Endothelial cell of umbilical vein (primary cell): Measurements from ENCODE around the gene IRF6. TPM values are rescaled to one million over a fixed set of nuclear protein-coding genes. Genes with fewer than 3 reads are reported as not detected.

Experiments used
- BruUV-seq: library from RNA; stranded (reverse); fragments of 400-500 nt; replicated peaks from 2 replicates; lab custom pipeline; 2021; lab: Mats Ljungman, UMichigan
- CTCF ChIA-PET: fragments of 300-600, 350-600 bp; sonication (Branson Sonifier 250); formaldehyde crosslinking; loops from one replicate; lab custom pipeline; 2021; ENCODE audit warnings: antibody characterized with exemption, inconsistent platforms; lab: Charles Lee
- POLR2A ChIA-PET: fragments of 300-600, 350-600 bp; sonication (Branson Sonifier 250); formaldehyde crosslinking; loops from one replicate; lab custom pipeline; 2021; ENCODE audit warnings: antibody characterized with exemption, inconsistent platforms; lab: Charles Lee
- DNase-seq: peaks from one replicate; pipeline ENCODE4 v3.0.0-alpha.2; 2011; ENCODE audit warnings: low read depth, low spot score
- FAIRE-seq: peaks from 2 replicates; lab custom pipeline; 2011; peaks lifted over from hg19 to GRCh38; lab: Jason Lieb, UNC
- H2AFZ ChIP-seq: 2 replicates; pipeline ENCODE4 v1.6.0; 2012; ENCODE audit warnings: low read depth, low read length, control low read depth, inconsistent platforms
- H3K27ac ChIP-seq: 2 replicates; pipeline ENCODE4 v1.5.1; 2011; ENCODE audit warnings: low read depth, mild to moderate bottlenecking, control low read depth, low read length, moderate library complexity; ENCODE audit not compliant: insufficient read depth
- H3K27me3 ChIP-seq, 2 experiments: 2 replicates each; pipeline versions ENCODE4 v1.6.0 to v1.6.1; 2011; ENCODE audit warnings: low read length in 2 of 2, mixed read lengths in 1 of 2; ENCODE audit not compliant: control insufficient read depth in 2 of 2, insufficient read depth in 2 of 2
- H3K36me3 ChIP-seq, 2 experiments: 2 replicates in 1 of 2; 3 replicates in 1 of 2; pipeline ENCODE4 v1.5.1; 2011; ENCODE audit warnings: low read length in 2 of 2, mild to moderate bottlenecking in 1 of 2, moderate library complexity in 1 of 2; ENCODE audit not compliant: control insufficient read depth in 2 of 2, insufficient read depth in 2 of 2; ENCODE audit errors: extremely low read depth in 1 of 2
- H3K4me1 ChIP-seq: 3 replicates; pipeline ENCODE4 v1.5.1; 2011; ENCODE audit warnings: mild to moderate bottlenecking, low read length; ENCODE audit not compliant: control insufficient read depth, insufficient read depth; ENCODE audit errors: extremely low read depth
- H3K4me2 ChIP-seq: 2 replicates; pipeline ENCODE4 v1.6.1; 2011; ENCODE audit warnings: low read length, control low read depth, mixed read lengths; ENCODE audit not compliant: insufficient read depth
- H3K4me3 ChIP-seq, 3 experiments: fragments of 200-600 bp in 1 of 3; sonication (generic), shearing (Covaris generic) in 1 of 3; replicated peaks in 1 of 3; 2 replicates each; pipeline ENCODE4 v1.5.1; 2011 to 2016; ENCODE audit warnings: control low read depth in 3 of 3, low read length in 3 of 3, mild to moderate bottlenecking in 2 of 3, inconsistent platforms in 1 of 3, low read depth in 1 of 3, moderate library complexity in 1 of 3; ENCODE audit not compliant: insufficient read depth in 1 of 3
- H3K79me2 ChIP-seq: 2 replicates; pipeline ENCODE4 v1.6.0; 2012; ENCODE audit warnings: low read length, inconsistent platforms; ENCODE audit not compliant: control insufficient read depth, insufficient read depth
- H3K9ac ChIP-seq: replicated peaks from 2 replicates; pipeline ENCODE3; 2011; ENCODE audit warnings: low read length, control low read depth; ENCODE audit not compliant: insufficient read depth; ENCODE audit errors: extremely low read depth
- H3K9me1 ChIP-seq: replicated peaks from 3 replicates; pipeline ENCODE4 v1.6.0; 2011; ENCODE audit warnings: mild to moderate bottlenecking, low read length; ENCODE audit not compliant: control insufficient read depth, insufficient read depth; ENCODE audit errors: extremely low read depth
- H3K9me3 ChIP-seq: replicated peaks from 2 replicates; pipeline ENCODE4 v1.5.1; 2012; ENCODE audit warnings: low read length, inconsistent platforms; ENCODE audit not compliant: control insufficient read depth, insufficient read depth
- H4K20me1 ChIP-seq: replicated peaks from 2 replicates; pipeline ENCODE3; 2011; ENCODE audit warnings: mild to moderate bottlenecking, low read length; ENCODE audit not compliant: control insufficient read depth, insufficient read depth; ENCODE audit errors: extremely low read depth
- EZH2 ChIP-seq: IDR thresholded peaks from 2 replicates; pipeline ENCODE4 v1.6.1; 2012; ENCODE audit warnings: borderline replicate concordance, low read depth, mild to moderate bottlenecking, moderate library complexity, low read length, inconsistent platforms; ENCODE audit not compliant: severe bottlenecking
- FOS ChIP-seq: IDR thresholded peaks from 2 replicates; pipeline ENCODE4 v1.6.1; 2011; ENCODE audit warnings: mild to moderate bottlenecking, low read length, moderate library complexity, borderline replicate concordance; ENCODE audit not compliant: insufficient read depth
- GATA2 ChIP-seq: IDR thresholded peaks from 2 replicates; pipeline ENCODE4 v1.7.0; 2011; ENCODE audit warnings: low read depth, mild to moderate bottlenecking, moderate library complexity, mixed read lengths, low read length; ENCODE audit not compliant: insufficient read length, insufficient read depth
- JUN ChIP-seq: IDR thresholded peaks from 2 replicates; pipeline ENCODE4 v1.6.1; 2011; ENCODE audit warnings: borderline replicate concordance, low read depth; ENCODE audit not compliant: insufficient read length, insufficient read depth
- MYC ChIP-seq: IDR thresholded peaks from one replicate; pipeline ENCODE4 v1.6.1; 2011; ENCODE audit warnings: mild to moderate bottlenecking, low read depth, low read length
- POLR2A ChIP-seq: IDR thresholded peaks from 2 replicates; pipeline ENCODE4 v1.6.1; 2012; ENCODE audit warnings: low read depth, mild to moderate bottlenecking, control low read depth, low read length
- POLR2AphosphoS5 ChIP-seq: IDR thresholded peaks from 2 replicates; pipeline ENCODE4 v1.6.1; 2012; ENCODE audit warnings: low read depth, mild to moderate bottlenecking, control low read depth, low read length, moderate library complexity; ENCODE audit not compliant: insufficient read depth
- dilution Hi-C: fragments of 300-500 bp; cut with MboI; formaldehyde crosslinking; loops from one replicate; pipeline ENCODE4 v1.15.0; 2019; ENCODE audit warnings: low sequenced_read_pairs; ENCODE audit not compliant: extremely low pct_ligation_motif_present
- intact Hi-C: fragments of 100-400 bp; cut with micrococcal nuclease; formaldehyde crosslinking; loops from one replicate; pipeline ENCODE4 v1.10.0; 2022
- polyA plus RNA-seq, 4 experiments: library from polyadenylated mRNA; depleted of rRNA in 3 of 4; stranded (reverse) in 3 of 4; unstranded in 1 of 4; fragments of >200 nt; gene quantifications; 2 replicates each; pipeline versions ENCODE4 v1.2.1 to v1.2.3, GENCODE V29; 2011 to 2012; ENCODE audit warnings: missing spikeins in 1 of 4
- total RNA-seq: library from RNA; stranded (reverse); gene quantifications from 2 replicates; pipeline ENCODE4 v1.2.3, GENCODE V29; 2021
- TF ChIP-seq, protein P1 (sequence below): IDR thresholded peaks from 2 replicates; pipeline ENCODE4 v1.6.1; 2011; ENCODE audit not compliant: insufficient read depth, insufficient read length
- TF ChIP-seq, protein P2 (sequence below), 2 donors: IDR thresholded peaks; 1 replicate in 1 of 2; 2 replicates in 1 of 2; pipeline ENCODE4 v1.5.1; 2011; ENCODE audit warnings: low read length in 2 of 2, mild to moderate bottlenecking in 2 of 2, moderate library complexity in 2 of 2, control low read depth in 1 of 2, inconsistent platforms in 1 of 2, low read depth in 1 of 2; ENCODE audit not compliant: insufficient read depth in 1 of 2; ENCODE audit errors: extremely low read depth in 1 of 2

The IRF6 gene
- total and polyA plus RNA-seq, 2 donors (not counting 3 experiments of a cell fraction or from before 2014, with no cell fraction given) = 42.0 to 55.8 TPM

GRCh38 chr1:209854196-209854595, 48.3 kb upstream of the IRF6 start:
- Histone ChIP-seq H3K4me2 (no peak overlapping the region), H3K4me3 (no peak overlapping the region), H3K27me3 (no peaks in the 10 kb centered on the region), H3K9me3 (no peaks in the 10 kb centered on the region), H3K4me1 (no peaks in the 10 kb centered on the region), H3K9me1 (no peaks in the 10 kb centered on the region), H3K79me2 (peaks cover 2% of the 10 kb centered on the region), H3K27ac (no peak overlapping the region), H4K20me1 (no peaks in the 10 kb centered on the region), H3K9ac (no peak overlapping the region), H2AFZ (no peak overlapping the region), H3K36me3 (peaks cover 16 to 19% of the 10 kb centered on the region in 2 experiments)
- intact Hi-C loops = no loop called here
- dilution Hi-C loops = no loop called here
- DNase-seq = no peak
- TF ChIP-seq POLR2A (no peak), GATA2 (no peak), MYC (no peak), JUN (no peak), EZH2 (no peak), FOS (no peak), POLR2AphosphoS5 (no peak)
- TF ChIP-seq, protein P1, sequence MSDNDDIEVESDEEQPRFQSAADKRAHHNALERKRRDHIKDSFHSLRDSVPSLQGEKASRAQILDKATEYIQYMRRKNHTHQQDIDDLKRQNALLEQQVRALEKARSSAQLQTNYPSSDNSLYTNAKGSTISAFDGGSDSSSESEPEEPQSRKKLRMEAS = no peak
- TF ChIP-seq, protein P2, sequence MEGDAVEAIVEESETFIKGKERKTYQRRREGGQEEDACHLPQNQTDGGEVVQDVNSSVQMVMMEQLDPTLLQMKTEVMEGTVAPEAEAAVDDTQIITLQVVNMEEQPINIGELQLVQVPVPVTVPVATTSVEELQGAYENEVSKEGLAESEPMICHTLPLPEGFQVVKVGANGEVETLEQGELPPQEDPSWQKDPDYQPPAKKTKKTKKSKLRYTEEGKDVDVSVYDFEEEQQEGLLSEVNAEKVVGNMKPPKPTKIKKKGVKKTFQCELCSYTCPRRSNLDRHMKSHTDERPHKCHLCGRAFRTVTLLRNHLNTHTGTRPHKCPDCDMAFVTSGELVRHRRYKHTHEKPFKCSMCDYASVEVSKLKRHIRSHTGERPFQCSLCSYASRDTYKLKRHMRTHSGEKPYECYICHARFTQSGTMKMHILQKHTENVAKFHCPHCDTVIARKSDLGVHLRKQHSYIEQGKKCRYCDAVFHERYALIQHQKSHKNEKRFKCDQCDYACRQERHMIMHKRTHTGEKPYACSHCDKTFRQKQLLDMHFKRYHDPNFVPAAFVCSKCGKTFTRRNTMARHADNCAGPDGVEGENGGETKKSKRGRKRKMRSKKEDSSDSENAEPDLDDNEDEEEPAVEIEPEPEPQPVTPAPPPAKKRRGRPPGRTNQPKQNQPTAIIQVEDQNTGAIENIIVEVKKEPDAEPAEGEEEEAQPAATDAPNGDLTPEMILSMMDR (IDR thresholded peaks at IDR 0.05; ENCODE audit: extremely low read depth in 1 of 2, insufficient read depth in 1 of 2, low read depth in 1 of 2, low read length in 2 of 2) = no peak
- CTCF ChIA-PET = interaction anchor here (0.8 to 2.4 kb wide), 3 partner anchors 14 to 135 kb away, joined by 3 to 11 read pairs (median 4); no protein-coding TSS in a partner anchor
- no TSS peak for BruUV-seq
- POLR2A ChIA-PET = no interaction called here
- no peak for FAIRE-seq
